GM23338 (cell line): ENCODE results near the gene HFE. TPM values are rescaled to one million over a fixed set of nuclear protein-coding genes. Genes with fewer than 3 reads are reported as not detected.

ENCODE experiments used
- ATAC-seq: fragments of 200-7000 bp; cut with Tn5 transposase; 3 replicates; pipeline ENCODE4 v1.9.1; 2020
- DNase-seq: peaks from one replicate; pipeline ENCODE4 v3.0.0-alpha.2; 2015; ENCODE audit warnings: low spot score
- H2AFZ ChIP-seq: fragments of 200-600 bp; sonication (generic); 2 replicates; pipeline ENCODE4 v1.8.0; 2016; ENCODE audit warnings: antibody characterized with exemption, mild to moderate bottlenecking, moderate library complexity
- H3F3A ChIP-seq: fragments of 200-600 bp; sonication (generic); replicated peaks from 2 replicates; pipeline ENCODE4 v1.8.0; 2017; ENCODE audit warnings: antibody characterized with exemption, mixed run types, low read depth
- H3K27ac ChIP-seq: fragments of 200-600 bp; sonication (generic); 2 replicates; pipeline ENCODE4 v1.6.1; 2016; ENCODE audit warnings: low read depth
- H3K27me3 ChIP-seq: fragments of 200-600 bp; sonication (generic); 2 replicates; pipeline ENCODE4 v1.8.0; 2016; ENCODE audit warnings: mild to moderate bottlenecking, mixed run types, moderate library complexity; ENCODE audit not compliant: insufficient read depth
- H3K36me3 ChIP-seq: fragments of 200-600 bp; sonication (generic); 2 replicates; pipeline ENCODE4 v1.8.0; 2016; ENCODE audit warnings: mild to moderate bottlenecking; ENCODE audit not compliant: insufficient read depth
- H3K4me1 ChIP-seq: fragments of 200-600 bp; sonication (generic); 2 replicates; pipeline ENCODE4 v1.8.0; 2016; ENCODE audit warnings: mild to moderate bottlenecking, moderate library complexity; ENCODE audit not compliant: insufficient read depth
- H3K4me2 ChIP-seq: fragments of 200-600 bp; sonication (generic); 2 replicates; pipeline ENCODE4 v1.7.1; 2017; ENCODE audit warnings: mixed run types
- H3K4me3 ChIP-seq: fragments of 200-600 bp; sonication (generic); 2 replicates; pipeline ENCODE4 v1.6.1; 2016; ENCODE audit warnings: mixed run types
- H3K79me2 ChIP-seq: fragments of 200-600 bp; sonication (generic); replicated peaks from 2 replicates; pipeline ENCODE4 v1.8.0; 2017; ENCODE audit warnings: mild to moderate bottlenecking; ENCODE audit not compliant: insufficient read depth
- H3K9me2 ChIP-seq: fragments of 200-600 bp; sonication (generic); 2 replicates; pipeline ENCODE4 v1.8.0; 2017; ENCODE audit not compliant: insufficient read depth
- H4K20me1 ChIP-seq: fragments of 200-600 bp; sonication (generic); replicated peaks from 2 replicates; pipeline ENCODE4 v1.8.0; 2017; ENCODE audit warnings: mild to moderate bottlenecking; ENCODE audit not compliant: insufficient read depth
- H3K27ac Mint-ChIP-seq: 2 replicates; pipeline ENCODE4 v1.8.0; 2020; ENCODE audit warnings: inconsistent platforms, mild to moderate bottlenecking, moderate library complexity, mixed read lengths
- H3K27me3 Mint-ChIP-seq: 3 replicates; pipeline ENCODE4 v1.8.0; 2022; ENCODE audit warnings: low read depth, mild to moderate bottlenecking, moderate library complexity, mixed read lengths, inconsistent platforms; ENCODE audit not compliant: insufficient read depth, poor library complexity
- H3K36me3 Mint-ChIP-seq: 3 replicates; pipeline ENCODE4 v1.8.0; 2021; ENCODE audit warnings: low read depth, mild to moderate bottlenecking, inconsistent platforms, moderate library complexity, mixed read lengths
- H3K4me1 Mint-ChIP-seq: 3 replicates; pipeline ENCODE4 v1.8.0; 2020; ENCODE audit warnings: mild to moderate bottlenecking, inconsistent platforms, mixed read lengths
- H3K4me3 Mint-ChIP-seq: 3 replicates; pipeline ENCODE4 v1.8.0; 2021; ENCODE audit warnings: moderate library complexity, mild to moderate bottlenecking, inconsistent platforms, mixed read lengths
- H3K9me3 Mint-ChIP-seq: 3 replicates; pipeline ENCODE4 v1.8.0; 2020; ENCODE audit warnings: moderate library complexity, mild to moderate bottlenecking, inconsistent platforms, mixed read lengths
- CREB1 ChIP-seq: fragments of 250-450 bp; sonication (Bioruptor Pico); IDR thresholded peaks from 2 replicates; pipeline ENCODE4 v1.5.0; 2020; ENCODE audit warnings: low read depth, mild to moderate bottlenecking, moderate library complexity
- CTCF ChIP-seq, 2 experiments: fragments of 200-600 bp in 1 of 2; sonication (generic) in 1 of 2; conservative IDR thresholded peaks; 2 replicates each; pipeline versions ENCODE4 v1.5.1 to v1.6.1; 2016 to 2017; ENCODE audit warnings: antibody characterized with exemption in 2 of 2, low read depth in 2 of 2, mild to moderate bottlenecking in 2 of 2, moderate library complexity in 1 of 2
- ETS1 ChIP-seq: IDR thresholded peaks from 2 replicates; pipeline ENCODE4 v1.6.1; 2016; ENCODE audit warnings: antibody characterized with exemption
- EZH2 ChIP-seq: fragments of 200-600 bp; sonication (generic); IDR thresholded peaks from one replicate; pipeline ENCODE4 v1.8.0; 2017; ENCODE audit warnings: antibody characterized with exemption, mild to moderate bottlenecking, low read depth; ENCODE audit not compliant: unreplicated experiment
- EZH2phosphoT487 ChIP-seq: fragments of 200-600 bp; sonication (generic); IDR thresholded peaks from one replicate; pipeline ENCODE4 v1.8.1; 2018; ENCODE audit warnings: antibody characterized with exemption; ENCODE audit not compliant: unreplicated experiment
- JUNB ChIP-seq: IDR thresholded peaks from one replicate; pipeline ENCODE4 v1.6.1; 2016; ENCODE audit warnings: antibody characterized with exemption; ENCODE audit not compliant: unreplicated experiment
- NANOG ChIP-seq: IDR thresholded peaks from 2 replicates; pipeline ENCODE4 v1.6.1; 2016; ENCODE audit warnings: antibody characterized with exemption, borderline replicate concordance
- POLR2AphosphoS5 ChIP-seq: IDR thresholded peaks from 2 replicates; pipeline ENCODE4 v1.6.1; 2016; ENCODE audit warnings: antibody characterized with exemption, low read depth
- REST ChIP-seq: IDR thresholded peaks from one replicate; pipeline ENCODE4 v1.6.1; 2018; ENCODE audit warnings: antibody characterized with exemption; ENCODE audit not compliant: unreplicated experiment
- STAT1 ChIP-seq: IDR thresholded peaks from one replicate; pipeline ENCODE4 v1.6.1; 2016; ENCODE audit warnings: antibody characterized with exemption; ENCODE audit not compliant: unreplicated experiment
- ZNF114 ChIP-seq: fragments of 250-450 bp; sonication (Bioruptor Pico); IDR thresholded peaks from 2 replicates; pipeline ENCODE4 v1.5.0; 2020; ENCODE audit warnings: mild to moderate bottlenecking, moderate library complexity
- ZNF331 ChIP-seq: fragments of 250-450 bp; sonication (Bioruptor Pico); IDR thresholded peaks from 2 replicates; pipeline ENCODE4 v1.5.0; 2020; ENCODE audit warnings: low read depth, mild to moderate bottlenecking, moderate library complexity
- ZNF462 ChIP-seq: fragments of 250-450 bp; sonication (Bioruptor Pico); IDR thresholded peaks from 2 replicates; pipeline ENCODE4 v1.5.0; 2020; ENCODE audit warnings: mild to moderate bottlenecking, moderate library complexity
- polyA plus RNA-seq: library from polyadenylated mRNA; unstranded; fragments of >200 nt; fragmentation: Nextera tagmentation; extraction: Ambion mirVana; gene quantifications from 2 replicates; pipeline ENCODE4 v1.2.1, GENCODE V29; 2016
- total RNA-seq: library from RNA; depleted of rRNA; stranded (reverse); fragments of >200 nt; shearing (Covaris generic); gene quantifications from 2 replicates; pipeline ENCODE4 v1.2.3, GENCODE V29; 2014

Gene HFE
- total and polyA plus RNA-seq, 2 experiments from 2014 or later: 0.53 to 0.63 TPM

- H3K36me3 Mint-ChIP-seq: peaks cover 51% of the 10 kb centered on the region
- no peaks in the 10 kb centered on the region for H3K4me1 ChIP-seq
- H4K20me1 ChIP-seq: peaks cover 11% of the 10 kb centered on the region; the same call in 1 of the 2 replicates
- H3K36me3 ChIP-seq: peaks cover 8% of the 10 kb centered on the region; the same call in 1 of the 2 replicates
- H3K4me2 ChIP-seq: peak overlapping the region; percentile 87
- H3K4me3 Mint-ChIP-seq: peak overlapping the region; percentile 100
- ATAC-seq (no peak), DNase-seq (peak; percentile 43)
- peak overlapping the region; percentile 100 for H3K27ac Mint-ChIP-seq
- peaks cover 19% of the 10 kb centered on the region; the same call in 2 of the 3 replicates for H3K4me1 Mint-ChIP-seq
- TF ChIP-seq EZH2 (no peak), REST (no peak), CTCF (conservative IDR thresholded peaks at IDR 0.05; ENCODE audit: low read depth in 2 of 2) (no peak), POLR2AphosphoS5 (no peak), JUNB (no peak), NANOG (no peak), CREB1 (CRISPR knock-in tag) (no peak), ETS1 (no peak), ZNF331 (CRISPR knock-in tag) (no peak), EZH2phosphoT487 (no peak), ZNF114 (CRISPR knock-in tag) (no peak), STAT1 (no peak), ZNF462 (CRISPR knock-in tag) (no peak)
- H3F3A ChIP-seq: 0 out of 2 replicates have a peak, but pooled peaks cover 6% of the 10 kb centered on the region
- H3K9me2 ChIP-seq: no peaks in the 10 kb centered on the region
- H3K27me3 Mint-ChIP-seq: peaks cover 32% of the 10 kb centered on the region
- no peaks in the 10 kb centered on the region for H3K27me3 ChIP-seq
- peak overlapping the region; percentile 94 for H3K4me3 ChIP-seq
- H2AFZ ChIP-seq: no peak overlapping the region
- peak overlapping the region; percentile 88; the same call in 1 of the 2 replicates for H3K27ac ChIP-seq
- peaks cover 71% of the 10 kb centered on the region for H3K79me2 ChIP-seq
- H3K9me3 Mint-ChIP-seq: peaks cover 16% of the 10 kb centered on the region
These were observed 39.4 kb downstream of the HFE start for GRCh38 chr6:26126394-26127235.
